Body of pancreas (tissue), 4 donors: ENCODE results near the gene LIN37.

Experiments used
- POLR2A ChIP-seq, 3 donors: fragments of 450-650 bp; IDR thresholded peaks; one replicate each; pipeline ENCODE4 v1.6.1; 2016; ENCODE audit warnings: antibody characterized with exemption in 3 of 3, mild to moderate bottlenecking in 2 of 3
- TF ChIP-seq, protein P1 (sequence below), 7 experiments: fragments of 450-650 bp in 4 of 7; fragments of 200-600 bp in 3 of 7; sonication (generic) in 3 of 7; IDR thresholded peaks; one replicate each; pipeline ENCODE4 v1.5.1; 2016 to 2019; ENCODE audit warnings: antibody characterized with exemption in 7 of 7

DNA sequence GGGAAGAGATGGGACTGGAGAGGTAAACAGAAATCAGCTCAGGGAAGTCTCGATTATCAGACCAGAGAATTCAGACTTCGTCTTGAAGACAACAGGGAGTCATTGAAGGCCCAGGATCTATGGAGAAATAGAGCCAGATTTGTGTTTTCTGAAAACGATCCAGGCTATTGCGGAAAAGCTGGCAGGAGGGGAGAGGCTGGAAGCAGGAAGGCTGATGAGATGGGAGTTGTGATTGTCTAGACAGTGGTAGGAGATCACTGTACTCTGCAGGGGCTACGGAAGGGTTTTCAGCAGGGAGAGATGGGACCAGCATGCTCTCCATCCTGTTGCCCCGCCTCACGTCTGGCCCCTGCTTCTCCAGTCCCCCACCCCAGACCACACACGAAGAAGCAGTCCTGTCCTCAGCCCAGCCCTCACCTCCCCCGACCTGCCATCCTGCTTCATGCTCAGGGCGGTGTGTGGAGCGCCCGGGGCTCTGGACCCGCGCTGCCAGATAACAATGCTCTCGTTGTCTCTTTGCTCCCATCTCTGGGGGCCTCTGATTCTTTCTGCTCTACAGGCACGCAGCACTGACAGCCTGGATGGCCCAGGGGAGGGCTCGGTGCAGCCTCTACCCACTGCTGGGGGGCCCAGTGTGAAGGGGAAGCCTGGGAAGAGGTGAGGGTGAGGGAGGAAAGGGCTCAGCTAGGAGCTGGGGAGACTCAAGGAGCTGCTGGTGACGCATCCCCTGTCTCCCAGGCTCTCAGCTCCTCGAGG is 28.9 kb downstream of the LIN37 start:
- TF ChIP-seq, protein P1, sequence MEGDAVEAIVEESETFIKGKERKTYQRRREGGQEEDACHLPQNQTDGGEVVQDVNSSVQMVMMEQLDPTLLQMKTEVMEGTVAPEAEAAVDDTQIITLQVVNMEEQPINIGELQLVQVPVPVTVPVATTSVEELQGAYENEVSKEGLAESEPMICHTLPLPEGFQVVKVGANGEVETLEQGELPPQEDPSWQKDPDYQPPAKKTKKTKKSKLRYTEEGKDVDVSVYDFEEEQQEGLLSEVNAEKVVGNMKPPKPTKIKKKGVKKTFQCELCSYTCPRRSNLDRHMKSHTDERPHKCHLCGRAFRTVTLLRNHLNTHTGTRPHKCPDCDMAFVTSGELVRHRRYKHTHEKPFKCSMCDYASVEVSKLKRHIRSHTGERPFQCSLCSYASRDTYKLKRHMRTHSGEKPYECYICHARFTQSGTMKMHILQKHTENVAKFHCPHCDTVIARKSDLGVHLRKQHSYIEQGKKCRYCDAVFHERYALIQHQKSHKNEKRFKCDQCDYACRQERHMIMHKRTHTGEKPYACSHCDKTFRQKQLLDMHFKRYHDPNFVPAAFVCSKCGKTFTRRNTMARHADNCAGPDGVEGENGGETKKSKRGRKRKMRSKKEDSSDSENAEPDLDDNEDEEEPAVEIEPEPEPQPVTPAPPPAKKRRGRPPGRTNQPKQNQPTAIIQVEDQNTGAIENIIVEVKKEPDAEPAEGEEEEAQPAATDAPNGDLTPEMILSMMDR (IDR thresholded peaks at IDR 0.05), result no peak
- TF ChIP-seq POLR2A (IDR thresholded peaks at IDR 0.05), result no peak
